GM18511 (cell line): ENCODE measurements around the gene DGAT2L6.
"Not testable (repeated sequence)": the region's sequence is repeated elsewhere in the genome, so short reads cannot be mapped to it uniquely, and the experiment has no call there.

ENCODE experiments used
- ATAC-seq: cut with Tn5 transposase; IDR thresholded peaks from one replicate; pipeline ENCODE4 v1.9.1; 2021; ENCODE audit warnings: mild to moderate bottlenecking, moderate library complexity; ENCODE audit not compliant: unreplicated experiment

The DGAT2L6 gene

GRCh38 chrX:70196961-70197720 is 19.9 kb downstream of the DGAT2L6 start:
- ATAC-seq = peak; percentile 92

DNA sequence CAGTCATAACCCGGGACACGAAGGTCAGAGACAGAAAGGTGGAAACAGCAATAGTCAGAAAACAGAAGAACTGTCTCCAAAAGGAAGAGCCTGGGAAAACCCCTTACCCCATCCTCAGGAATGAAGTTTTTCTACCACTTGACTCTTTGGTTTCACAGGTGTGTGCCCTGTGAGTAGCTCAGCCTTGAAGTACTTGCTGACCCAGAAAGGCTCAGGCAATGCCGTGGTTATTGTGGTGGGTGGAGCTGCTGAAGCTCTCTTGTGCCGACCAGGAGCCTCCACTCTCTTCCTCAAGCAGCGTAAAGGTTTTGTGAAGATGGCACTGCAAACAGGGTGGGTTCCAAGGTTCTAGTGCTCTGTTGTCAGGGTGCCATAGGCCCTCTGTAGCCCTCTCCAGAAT is 24.4 kb downstream of the DGAT2L6 start:
- ATAC-seq = no peak

- no peak for ATAC-seq
Measured at GRCh38 chrX:70208479-70208878, 31.2 kb downstream of the DGAT2L6 start.

DNA sequence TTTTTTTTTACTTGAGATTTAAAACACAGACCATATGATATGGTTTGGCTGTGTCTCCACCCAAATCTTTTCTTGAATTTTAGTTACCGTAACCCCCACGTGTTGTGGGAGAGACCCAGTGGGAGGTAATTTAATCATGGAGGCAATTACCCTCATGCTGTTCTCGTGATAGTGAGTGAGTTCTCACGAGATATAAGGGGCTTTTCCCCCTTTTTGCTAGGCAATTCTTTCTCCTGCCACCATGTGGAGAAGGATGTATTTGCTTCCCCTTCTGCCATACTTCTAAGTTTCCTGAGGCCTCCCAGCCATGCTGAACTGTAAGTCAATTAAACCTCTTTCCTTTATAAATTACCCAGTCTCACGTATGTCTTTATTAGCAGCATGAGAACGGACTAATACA is 32.3 kb downstream of the DGAT2L6 start:
- ATAC-seq = not testable (repeated sequence)

GRCh38 chrX:70219938-70220764 is 42.9 kb downstream of the DGAT2L6 start:
- ATAC-seq = no peak

GRCh38 chrX:70226048-70226447 is 48.8 kb downstream of the DGAT2L6 start:
- no peak for ATAC-seq

DNA sequence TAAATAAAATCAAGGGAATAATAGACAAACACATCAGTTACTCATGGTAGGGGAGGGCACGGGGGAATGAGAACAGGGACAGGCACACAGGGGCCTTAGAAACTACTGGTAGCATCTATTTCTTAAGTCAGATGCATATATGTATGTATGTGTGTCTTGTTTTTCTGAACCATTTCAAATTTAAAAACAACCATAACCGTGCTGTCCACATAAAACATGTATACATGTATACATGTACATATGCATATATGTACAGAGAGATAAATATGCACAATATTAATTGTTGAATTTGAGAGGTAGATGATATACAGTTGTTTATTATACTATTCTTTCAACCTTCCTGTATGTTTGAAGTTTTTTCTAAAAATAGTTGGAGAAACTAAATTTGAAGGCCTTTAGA is 49.4 kb downstream of the DGAT2L6 start:
- ATAC-seq = no peak

- no peak for ATAC-seq
Measured at GRCh38 chrX:70231666-70232065, 54.4 kb downstream of the DGAT2L6 start.

DNA sequence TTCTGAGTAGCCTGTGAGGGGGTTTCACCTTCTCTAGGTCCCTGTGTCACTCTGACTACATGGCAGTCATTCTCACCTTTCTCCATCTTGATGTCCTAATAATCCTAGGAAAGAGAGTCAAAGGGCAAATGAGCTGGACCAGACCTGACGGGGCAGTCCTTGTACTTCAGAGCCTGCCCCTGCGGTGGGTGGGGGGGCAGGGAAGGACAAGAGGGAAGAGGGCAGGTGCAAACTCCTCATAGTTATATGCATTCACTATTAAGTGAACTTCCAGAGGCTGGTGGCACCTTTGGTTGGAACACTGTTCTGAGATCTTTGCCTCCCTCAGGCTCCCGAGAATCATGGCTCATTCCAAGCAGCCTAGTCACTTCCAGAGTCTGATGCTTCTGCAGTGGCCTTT is 57.1 kb downstream of the DGAT2L6 start, which contains the start of gene AWAT1:
AWAT1 (plus strand) TSS at position 301 of the 400 bp plus-strand sequence; CDS start at position 342, 41 bp downstream.
- no peak for ATAC-seq

DNA sequence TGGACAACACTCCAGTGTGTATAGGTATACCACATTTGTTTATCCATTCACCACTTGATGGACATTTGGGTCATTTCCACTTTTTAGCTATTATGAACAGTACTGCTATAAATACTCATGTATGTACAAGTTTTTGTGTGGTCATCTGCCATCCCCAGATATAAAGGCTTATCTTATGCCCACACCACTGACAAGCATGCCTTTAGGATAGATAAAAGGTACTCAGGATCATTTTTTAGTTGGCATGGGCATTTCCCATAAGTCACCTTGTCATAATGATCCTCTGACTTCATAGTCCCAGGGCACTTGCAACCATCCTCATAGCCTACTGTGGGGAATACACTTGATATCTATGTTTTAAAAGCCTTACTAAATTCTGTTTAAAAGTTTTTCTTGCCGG is 63.5 kb downstream of the DGAT2L6 start:
- no peak for ATAC-seq

DNA sequence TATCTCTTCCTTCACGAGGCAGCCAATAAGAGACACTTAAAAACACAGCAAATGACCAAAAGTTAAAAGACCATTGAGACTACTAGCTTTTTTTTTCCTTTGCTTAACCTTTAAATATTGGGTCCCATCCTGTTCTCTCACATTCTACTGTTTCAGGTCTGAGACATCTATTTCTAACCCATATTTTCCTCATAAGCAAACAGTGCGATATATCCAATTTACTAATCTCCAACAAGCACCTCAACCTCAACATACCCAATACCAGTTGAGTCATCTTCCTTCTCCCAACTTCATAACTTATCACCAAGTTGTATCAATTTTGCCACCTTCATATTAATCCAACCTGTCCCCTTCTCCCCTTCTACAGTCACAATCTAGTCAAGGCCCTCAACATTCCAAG is 64.2 kb downstream of the DGAT2L6 start:
- no peak for ATAC-seq

DNA sequence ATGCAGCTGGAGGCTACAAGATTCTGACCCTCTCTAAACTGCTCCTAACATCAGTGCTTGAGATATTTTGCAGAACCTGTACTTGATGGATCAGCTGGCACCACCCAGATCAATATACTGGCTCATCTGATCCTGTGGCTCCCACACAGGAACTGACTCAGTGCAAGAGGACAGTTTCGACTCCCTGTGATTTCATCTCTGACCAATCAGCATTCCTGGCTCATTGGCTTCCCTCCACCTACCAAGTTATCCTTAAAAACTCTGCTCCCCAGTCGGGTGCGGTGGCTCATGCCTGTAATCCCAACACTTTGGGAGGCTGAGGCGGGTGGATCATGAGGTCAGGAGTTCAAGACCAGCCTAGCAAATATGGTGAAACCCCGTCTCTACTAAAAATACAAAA is 66.3 kb downstream of the DGAT2L6 start:
- not testable (repeated sequence) for ATAC-seq

- ATAC-seq = no peak
Measured at GRCh38 chrX:70244881-70245280, 67.6 kb downstream of the DGAT2L6 start.

DNA sequence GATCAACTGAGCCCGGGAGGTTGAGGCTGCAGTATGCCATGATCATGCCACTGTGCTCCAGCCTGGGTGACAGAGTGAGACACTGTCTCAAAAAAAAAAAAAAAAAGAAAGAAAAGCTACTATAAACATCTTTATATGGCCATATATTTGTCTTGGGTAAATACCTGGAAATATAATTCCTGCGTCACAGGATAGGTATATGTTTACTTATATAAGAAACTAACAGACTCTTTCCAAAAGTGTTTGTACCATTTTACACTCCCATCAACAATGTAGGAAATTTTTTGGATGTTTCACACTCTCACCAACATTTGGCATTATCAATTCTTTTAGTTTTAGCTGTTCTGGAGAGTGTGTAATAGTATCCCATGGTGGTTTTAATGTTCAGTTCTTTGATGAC is 70.0 kb downstream of the DGAT2L6 start:
- no peak for ATAC-seq

DNA sequence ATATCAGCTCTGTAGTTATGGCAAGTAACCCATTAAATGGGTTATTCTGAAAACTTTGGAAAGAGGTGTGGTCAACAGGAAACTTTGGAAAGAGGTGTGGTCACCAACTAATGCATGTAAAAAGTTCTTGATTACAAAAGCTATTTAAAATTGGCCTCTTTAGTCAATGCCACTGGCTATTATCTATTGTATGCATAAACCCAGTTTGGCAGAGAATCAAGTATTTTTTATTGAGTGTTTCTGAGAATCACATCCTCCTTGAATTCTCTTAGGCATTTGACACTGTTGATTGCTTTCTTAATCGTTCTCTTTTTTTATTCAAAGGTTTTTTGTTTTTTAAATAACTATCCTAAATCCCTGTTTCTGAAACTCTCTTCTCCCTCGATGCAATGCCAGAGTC is 75.2 kb downstream of the DGAT2L6 start:
- ATAC-seq = no peak

DNA sequence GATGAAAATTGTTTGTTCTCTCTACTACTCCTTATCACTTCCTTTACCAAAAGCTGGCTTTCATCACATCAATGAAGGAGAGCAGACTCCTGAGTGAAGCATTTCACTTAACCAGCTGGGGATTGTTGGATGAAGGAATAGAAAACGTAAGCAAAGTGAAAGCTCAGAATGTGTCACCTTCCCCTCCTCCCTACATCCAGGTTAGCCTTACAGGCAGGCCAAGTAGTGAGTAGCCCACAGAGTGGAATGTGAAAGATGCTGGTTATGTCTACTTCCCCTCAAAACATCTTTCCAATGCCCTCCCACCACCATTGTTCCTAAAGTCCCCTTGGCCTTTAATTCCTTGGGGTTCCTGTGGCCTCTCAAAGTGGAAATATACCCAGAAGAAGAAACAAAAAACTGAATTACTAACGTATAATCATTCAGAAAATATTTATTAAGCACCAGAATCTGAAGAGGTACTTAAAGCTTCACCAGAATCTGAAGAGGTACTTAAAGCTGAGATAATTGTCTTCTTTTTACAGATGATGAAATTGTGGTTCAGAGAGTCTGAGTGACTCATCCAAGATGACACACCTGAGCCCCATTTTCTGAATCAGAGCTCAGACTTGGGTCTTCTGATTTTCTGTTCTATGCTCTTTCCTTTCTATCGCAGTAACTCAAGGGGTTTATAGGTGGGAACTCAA is 76.2 kb downstream of the DGAT2L6 start:
- no peak for ATAC-seq

GRCh38 chrX:70254063-70254400 is 76.7 kb downstream of the DGAT2L6 start:
- ATAC-seq = no peak

DNA sequence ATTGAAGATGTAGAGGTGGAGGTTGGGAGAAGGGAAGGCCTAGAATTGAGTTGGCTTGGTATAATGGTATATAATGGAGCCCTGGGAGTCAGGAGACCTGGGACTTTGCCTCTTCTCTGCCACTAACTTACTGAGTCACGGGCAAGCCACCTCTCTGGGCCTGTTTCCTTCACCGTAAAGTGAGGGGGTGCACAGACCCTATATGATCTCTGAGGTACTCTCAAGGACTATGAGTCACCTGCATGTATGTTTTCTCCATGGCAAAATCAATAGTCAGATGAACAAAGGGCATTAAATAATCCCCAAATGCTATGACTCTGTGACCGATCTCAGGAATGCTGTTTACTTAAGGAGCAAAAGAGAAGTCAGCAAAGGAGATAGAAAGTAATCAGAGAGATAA is 77.6 kb downstream of the DGAT2L6 start:
- ATAC-seq = no peak
